ENCODE results near the gene DTWD1. TPM values are rescaled to one million over a fixed set of nuclear protein-coding genes. Genes with fewer than 3 reads are reported as not detected.

The DTWD1 gene, protein sequence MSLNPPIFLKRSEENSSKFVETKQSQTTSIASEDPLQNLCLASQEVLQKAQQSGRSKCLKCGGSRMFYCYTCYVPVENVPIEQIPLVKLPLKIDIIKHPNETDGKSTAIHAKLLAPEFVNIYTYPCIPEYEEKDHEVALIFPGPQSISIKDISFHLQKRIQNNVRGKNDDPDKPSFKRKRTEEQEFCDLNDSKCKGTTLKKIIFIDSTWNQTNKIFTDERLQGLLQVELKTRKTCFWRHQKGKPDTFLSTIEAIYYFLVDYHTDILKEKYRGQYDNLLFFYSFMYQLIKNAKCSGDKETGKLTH
- polyA plus RNA-seq, result 25.2 and 71.6 TPM in 2 replicates

DNA sequence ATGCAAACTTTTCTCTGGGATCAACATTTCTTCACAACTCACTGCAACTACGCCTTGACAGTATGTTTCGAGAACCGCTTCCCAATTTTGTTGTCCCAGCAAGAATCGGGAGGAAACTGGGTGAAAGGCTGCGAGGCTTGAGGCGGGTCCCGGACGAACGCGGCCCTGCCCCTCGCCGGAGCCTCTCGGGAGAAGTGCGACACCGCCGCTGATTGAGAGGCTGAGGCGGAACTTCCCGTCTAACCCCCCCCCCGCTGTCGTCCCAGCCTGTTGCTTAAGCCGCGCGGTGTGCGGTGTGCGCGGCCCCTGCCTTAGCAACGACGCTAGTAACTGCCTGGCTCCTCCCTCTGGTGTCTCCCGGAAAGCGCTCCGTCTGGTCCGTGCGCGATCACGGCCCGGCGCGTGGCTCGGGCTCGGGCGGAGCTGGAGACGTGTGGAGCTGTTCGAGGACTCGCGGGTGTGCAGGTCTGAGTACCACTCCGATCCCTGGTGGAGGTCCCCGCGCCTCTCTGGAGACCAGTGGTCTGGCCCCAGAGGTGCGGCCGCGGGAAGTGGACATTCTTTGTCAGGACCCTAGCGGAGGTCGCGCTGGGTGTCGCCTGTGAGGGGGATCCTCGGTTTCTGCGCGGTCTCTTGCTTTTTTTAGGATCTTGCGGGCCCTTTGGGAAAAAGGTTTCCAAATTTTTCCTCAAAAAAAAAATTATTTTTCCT lies at the start of gene DTWD1, which contains the start of gene FAM227B:
Gene DTWD1, plus strand, starts transcription at position 391 of the 711 bp plus-strand sequence. CDS start 4,120 bp downstream, outside the sequence.
Gene FAM227B, minus strand, starts transcription at position 161 of the 711 bp plus-strand sequence. CDS start 5,647 bp downstream, outside the sequence.

Other genes with a start within 250 kb of the DTWD1 start
- gene FGF7, start 197.8 kb upstream of the DTWD1 start, polyA plus RNA-seq, result 0.94 and 2.0 TPM in 2 replicates
- 2.7 and 5.3 TPM in 2 replicates for gene FAM227B, start 230 bp upstream of the DTWD1 start, polyA plus RNA-seq

Data from Purkinje cell (primary cell).